Smooth muscle cell (in vitro differentiated cells): Measurements from ENCODE around the gene BANF2. TPM values are rescaled to one million over a fixed set of nuclear protein-coding genes. Genes with fewer than 3 reads are reported as not detected.

ENCODE experiments used
- DNase-seq: peaks from one replicate; lab custom pipeline; 2025; ENCODE audit not compliant: unreplicated experiment; lab: John Stamatoyannopoulos, UW
- H2AFZ ChIP-seq: fragments of 200-600 bp; sonication (generic); 2 replicates; pipeline ENCODE4 v1.6.0; 2016; ENCODE audit warnings: antibody characterized with exemption, low read depth, mild to moderate bottlenecking
- H3F3A ChIP-seq: fragments of 200-600 bp; sonication (generic); 2 replicates; pipeline ENCODE4 v1.6.0; 2017; ENCODE audit warnings: antibody characterized with exemption, low read depth
- H3K27ac ChIP-seq: fragments of 200-600 bp; sonication (generic); 2 replicates; pipeline ENCODE4 v1.5.1; 2016; ENCODE audit warnings: low read depth, mild to moderate bottlenecking
- H3K27me3 ChIP-seq: fragments of 200-600 bp; sonication (generic); 2 replicates; pipeline ENCODE4 v1.6.1; 2016; ENCODE audit warnings: low read depth, mild to moderate bottlenecking
- H3K36me3 ChIP-seq: fragments of 200-600 bp; sonication (generic); 2 replicates; pipeline ENCODE4 v1.5.1; 2016; ENCODE audit warnings: low read depth
- H3K4me1 ChIP-seq: fragments of 200-600 bp; sonication (generic); 2 replicates; pipeline ENCODE4 v1.5.1; 2016; ENCODE audit warnings: low read depth
- H3K4me2 ChIP-seq: fragments of 200-600 bp; sonication (generic); 2 replicates; pipeline ENCODE4 v1.6.0; 2016; ENCODE audit warnings: mild to moderate bottlenecking
- H3K4me3 ChIP-seq: fragments of 200-600 bp; sonication (generic); 2 replicates; pipeline ENCODE4 v1.5.1; 2016; ENCODE audit warnings: mild to moderate bottlenecking
- H3K79me2 ChIP-seq: fragments of 200-600 bp; sonication (generic); 2 replicates; pipeline ENCODE4 v1.6.0; 2016; ENCODE audit warnings: low read depth, mild to moderate bottlenecking
- H3K9ac ChIP-seq: fragments of 200-600 bp; sonication (generic); 2 replicates; pipeline ENCODE4 v1.6.0; 2016; ENCODE audit warnings: low read depth
- H3K9me3 ChIP-seq: fragments of 200-600 bp; sonication (generic); replicated peaks from 2 replicates; pipeline ENCODE4 v1.5.1; 2016; ENCODE audit warnings: low read depth
- H4K20me1 ChIP-seq: fragments of 200-600 bp; sonication (generic); 2 replicates; pipeline ENCODE4 v1.6.0; 2016; ENCODE audit warnings: low read depth
- WGBS: methylation state at CpG from one replicate; pipeline ENCODE4 v1.1.7; 2016; ENCODE audit warnings: low lambda C conversion rate; 5-methylcytosine and 5-hydroxymethylcytosine counted together
- polyA plus RNA-seq: library from polyadenylated mRNA; unstranded; fragments of >200 nt; fragmentation: Nextera tagmentation; extraction: Ambion mirVana; gene quantifications from 2 replicates; pipeline ENCODE4 v1.2.1, GENCODE V29; 2016
- total RNA-seq: library from RNA; depleted of rRNA; stranded (reverse); fragments of >200 nt; gene quantifications from 2 replicates; pipeline ENCODE4 v1.2.3, GENCODE V29; 2014
- TF ChIP-seq, protein P1 (sequence below): fragments of 200-600 bp; sonication (generic); IDR thresholded peaks from 2 replicates; pipeline ENCODE4 v1.5.1; 2017; ENCODE audit warnings: borderline replicate concordance, mild to moderate bottlenecking, antibody characterized with exemption; ENCODE audit not compliant: insufficient read depth, poor library complexity, severe bottlenecking

The BANF2 gene
- total and polyA plus RNA-seq, 2 experiments from 2014 or later = not detected

DNA sequence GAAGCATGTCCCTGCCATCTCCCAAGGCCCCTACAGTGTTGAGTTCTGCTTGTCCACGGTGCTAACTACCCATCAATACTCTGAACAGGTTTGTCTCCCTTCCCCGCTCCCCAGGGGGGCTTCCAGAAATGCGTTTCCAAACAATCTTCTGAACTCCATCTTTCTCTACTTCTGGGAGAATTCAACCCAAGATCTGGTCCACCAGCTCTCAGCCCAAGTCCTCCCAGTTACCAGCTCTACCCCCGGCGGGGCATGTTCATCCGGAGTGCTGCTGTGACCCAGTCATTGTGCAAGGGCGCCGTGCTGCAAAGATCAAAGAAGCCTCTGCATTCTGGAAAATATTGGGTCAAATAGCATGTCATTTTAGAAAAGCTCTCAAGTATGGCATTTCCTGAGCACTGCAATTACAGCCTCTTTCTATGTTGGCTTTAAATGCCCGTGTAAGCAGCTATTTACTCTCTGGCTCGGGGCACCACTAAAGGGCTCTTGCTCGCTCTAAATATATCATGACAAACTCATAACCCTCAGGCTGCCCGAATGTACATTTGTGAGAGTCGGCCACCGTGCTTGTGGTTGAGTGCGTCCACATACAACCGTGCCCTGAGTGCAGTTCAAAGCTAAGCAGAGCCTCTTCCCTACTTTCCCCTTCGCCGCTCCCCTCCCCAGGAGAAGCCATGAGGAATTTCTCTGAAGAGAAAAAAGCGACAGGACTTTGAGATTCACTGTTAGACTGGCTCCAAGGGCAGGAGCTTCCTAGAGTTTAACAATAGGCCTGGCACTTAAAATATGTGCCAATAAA, 71.6 kb downstream of the BANF2 start:
- H3K4me2 ChIP-seq = peak overlapping the region; percentile 53
- no peaks in the 10 kb centered on the region for H3F3A ChIP-seq
- peak overlapping the region; percentile 1 for H3K27ac ChIP-seq
- no peaks in the 10 kb centered on the region for H3K4me1 ChIP-seq
- TF ChIP-seq, protein P1, sequence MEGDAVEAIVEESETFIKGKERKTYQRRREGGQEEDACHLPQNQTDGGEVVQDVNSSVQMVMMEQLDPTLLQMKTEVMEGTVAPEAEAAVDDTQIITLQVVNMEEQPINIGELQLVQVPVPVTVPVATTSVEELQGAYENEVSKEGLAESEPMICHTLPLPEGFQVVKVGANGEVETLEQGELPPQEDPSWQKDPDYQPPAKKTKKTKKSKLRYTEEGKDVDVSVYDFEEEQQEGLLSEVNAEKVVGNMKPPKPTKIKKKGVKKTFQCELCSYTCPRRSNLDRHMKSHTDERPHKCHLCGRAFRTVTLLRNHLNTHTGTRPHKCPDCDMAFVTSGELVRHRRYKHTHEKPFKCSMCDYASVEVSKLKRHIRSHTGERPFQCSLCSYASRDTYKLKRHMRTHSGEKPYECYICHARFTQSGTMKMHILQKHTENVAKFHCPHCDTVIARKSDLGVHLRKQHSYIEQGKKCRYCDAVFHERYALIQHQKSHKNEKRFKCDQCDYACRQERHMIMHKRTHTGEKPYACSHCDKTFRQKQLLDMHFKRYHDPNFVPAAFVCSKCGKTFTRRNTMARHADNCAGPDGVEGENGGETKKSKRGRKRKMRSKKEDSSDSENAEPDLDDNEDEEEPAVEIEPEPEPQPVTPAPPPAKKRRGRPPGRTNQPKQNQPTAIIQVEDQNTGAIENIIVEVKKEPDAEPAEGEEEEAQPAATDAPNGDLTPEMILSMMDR = no peak
- H3K9me3 ChIP-seq = no peaks in the 10 kb centered on the region
- DNase-seq = no peak
- no peak overlapping the region for H3K4me3 ChIP-seq
- 41% methylated on average over 19 of the region's 19 CpGs for WGBS
- no peak overlapping the region for H3K9ac ChIP-seq
- H4K20me1 ChIP-seq = no peaks in the 10 kb centered on the region
- H3K36me3 ChIP-seq = no peaks in the 10 kb centered on the region
- H3K79me2 ChIP-seq = no peaks in the 10 kb centered on the region
- peak overlapping the region; percentile 46 for H2AFZ ChIP-seq
- no peaks in the 10 kb centered on the region for H3K27me3 ChIP-seq

- Histone ChIP-seq H3F3A (no peaks in the 10 kb centered on the region), H3K27ac (peak overlapping the region; percentile 1), H3K36me3 (no peaks in the 10 kb centered on the region), H3K9ac (no peak overlapping the region), H4K20me1 (no peaks in the 10 kb centered on the region), H3K79me2 (no peaks in the 10 kb centered on the region), H3K4me2 (peak overlapping the region; percentile 53), H3K9me3 (no peaks in the 10 kb centered on the region), H2AFZ (no peak overlapping the region), H3K27me3 (no peaks in the 10 kb centered on the region), H3K4me3 (no peak overlapping the region), H3K4me1 (no peaks in the 10 kb centered on the region)
- WGBS = 46% methylated on average over 3 of the region's 3 CpGs
- TF ChIP-seq, protein P1 = no peak
- no peak for DNase-seq
Measured at GRCh38 chr20:17772005-17772343, 72.2 kb downstream of the BANF2 start.

- no peaks in the 10 kb centered on the region for H3K4me1 ChIP-seq
- H3K36me3 ChIP-seq = no peaks in the 10 kb centered on the region
- DNase-seq = no peak
- H3K4me2 ChIP-seq = no peak overlapping the region
- H3K9ac ChIP-seq = no peak overlapping the region
- no peaks in the 10 kb centered on the region for H3K27me3 ChIP-seq
- H2AFZ ChIP-seq = no peak overlapping the region
- no peak overlapping the region for H3K4me3 ChIP-seq
- WGBS = 92% methylated on average over 6 of the region's 6 CpGs
- H4K20me1 ChIP-seq = no peaks in the 10 kb centered on the region
- H3K79me2 ChIP-seq = no peaks in the 10 kb centered on the region
- H3K9me3 ChIP-seq = no peaks in the 10 kb centered on the region
- no peak overlapping the region for H3K27ac ChIP-seq
- TF ChIP-seq, protein P1 = no peak
- no peaks in the 10 kb centered on the region for H3F3A ChIP-seq
Measured at GRCh38 chr20:17773619-17774018, 73.9 kb downstream of the BANF2 start.

DNA sequence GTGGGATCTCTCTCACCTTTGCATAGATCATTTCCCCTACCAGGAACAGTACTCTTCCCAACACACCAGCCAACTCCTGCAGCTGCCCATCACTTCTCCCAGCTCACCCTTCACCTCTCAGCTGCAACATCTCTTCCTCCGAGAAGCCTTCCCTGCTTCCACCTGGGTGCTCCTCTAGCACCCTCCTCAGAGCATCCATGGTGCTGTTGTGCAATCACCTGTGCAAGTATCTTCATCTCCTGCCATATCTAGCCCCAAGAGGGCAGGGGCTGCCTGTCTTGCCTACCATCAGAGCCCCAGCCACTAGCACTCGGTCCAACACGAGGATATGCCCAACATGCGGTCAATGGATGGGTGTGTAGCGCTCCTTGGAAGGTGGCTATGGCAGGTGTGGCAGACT, 75.8 kb downstream of the BANF2 start:
- Histone ChIP-seq H3K9ac (no peak overlapping the region), H3K4me1 (no peaks in the 10 kb centered on the region), H3K27me3 (no peaks in the 10 kb centered on the region), H3F3A (no peaks in the 10 kb centered on the region), H3K4me2 (no peak overlapping the region), H3K9me3 (no peaks in the 10 kb centered on the region), H3K79me2 (no peaks in the 10 kb centered on the region), H3K4me3 (no peak overlapping the region), H3K36me3 (no peaks in the 10 kb centered on the region), H4K20me1 (no peaks in the 10 kb centered on the region), H3K27ac (no peak overlapping the region), H2AFZ (no peak overlapping the region)
- DNase-seq = no peak
- 84% methylated on average over 5 of the region's 5 CpGs for WGBS
- TF ChIP-seq, protein P1 = no peak
